GM12878 (cell line): ENCODE results near the gene SPTAN1. TPM values are rescaled to one million over a fixed set of nuclear protein-coding genes. Genes with fewer than 3 reads are reported as not detected.
"Not testable (repeated sequence)": the region's sequence is repeated elsewhere in the genome, so short reads cannot be mapped to it uniquely, and the experiment has no call there.

Experiments used
- ATAC-seq: fragments of 200-7000 bp; cut with Tn5 transposase; 3 replicates; pipeline ENCODE4 v1.9.1; 2020; ENCODE audit warnings: mild to moderate bottlenecking, moderate library complexity
- BruUV-seq: library from RNA; stranded (reverse); fragments of 400-500 nt; replicated peaks from 2 replicates; lab custom pipeline; 2021; lab: Mats Ljungman, UMichigan
- CTCF ChIA-PET: fragments of 300-600 bp; sonication (Branson Sonifier 250); formaldehyde crosslinking; extraction: SDS; loops from one replicate; lab custom pipeline; 2021; ENCODE audit warnings: inconsistent platforms; lab: Yijun Ruan, JAX
- POLR2A ChIA-PET: fragments of 350-600 bp; formaldehyde crosslinking; extraction: SDS; loops from one replicate; lab custom pipeline; 2021; ENCODE audit warnings: inconsistent platforms; lab: Charles Lee
- RAD21 ChIA-PET: fragments of 300-600 bp; sonication (Branson Sonifier 250); formaldehyde crosslinking; loops from one replicate; lab custom pipeline; 2023; ENCODE audit warnings: antibody characterized with exemption; ENCODE audit not compliant: unreplicated experiment; lab: Charles Lee
- SMC1A ChIA-PET: fragments of 300-600 bp; sonication (Branson Sonifier 250); formaldehyde crosslinking; loops from one replicate; lab custom pipeline; 2023; ENCODE audit not compliant: unreplicated experiment, uncharacterized antibody; lab: Charles Lee
- DNase-seq: peaks from one replicate; pipeline ENCODE4 v3.0.0-alpha.2; 2011; ENCODE audit warnings: low read depth, low spot score
- FAIRE-seq: peaks from 3 replicates; lab custom pipeline; 2011; peaks lifted over from hg19 to GRCh38; lab: Jason Lieb, UNC
- H2AFZ ChIP-seq: 2 replicates; pipeline ENCODE4 v1.6.0; 2011; ENCODE audit warnings: low read depth, low read length, control low read depth; ENCODE audit not compliant: control insufficient read depth
- H3K27ac ChIP-seq: 2 replicates; pipeline ENCODE4 v1.5.1; 2011; ENCODE audit warnings: control low read depth; ENCODE audit not compliant: control insufficient read depth, insufficient read depth
- H3K27me3 ChIP-seq, 2 experiments: replicated peaks in 1 of 2; 2 replicates each; pipeline versions ENCODE4 v1.6.0 to v1.6.1; 2011; ENCODE audit warnings: low read length in 1 of 2; ENCODE audit not compliant: control insufficient read depth in 2 of 2, insufficient read depth in 2 of 2
- H3K36me3 ChIP-seq, 2 experiments: 2 replicates each; pipeline ENCODE4 v1.5.1; 2011; ENCODE audit warnings: low read length in 1 of 2; ENCODE audit not compliant: control insufficient read depth in 2 of 2, insufficient read depth in 2 of 2
- H3K4me1 ChIP-seq: 2 replicates; pipeline ENCODE4 v1.6.1; 2011; ENCODE audit warnings: mild to moderate bottlenecking, low read length, moderate library complexity, mixed read lengths; ENCODE audit not compliant: control insufficient read depth, insufficient read depth
- H3K4me2 ChIP-seq: 2 replicates; pipeline ENCODE4 v1.6.0; 2011; ENCODE audit warnings: control low read depth; ENCODE audit not compliant: control insufficient read depth, insufficient read depth
- H3K4me3 ChIP-seq: fragments of 200-600 bp; sonication (generic); 2 replicates; pipeline ENCODE4 v1.5.1; 2016
- H3K79me2 ChIP-seq: 2 replicates; pipeline ENCODE4 v1.6.0; 2011; ENCODE audit warnings: low read length; ENCODE audit not compliant: control insufficient read depth, insufficient read depth
- H3K9ac ChIP-seq: 2 replicates; pipeline ENCODE4 v1.8.0; 2011; ENCODE audit warnings: low read length, control low read depth, mixed read lengths; ENCODE audit not compliant: control insufficient read depth, insufficient read depth
- H3K9me3 ChIP-seq: replicated peaks from 3 replicates; pipeline ENCODE4 v1.5.1; 2011; ENCODE audit warnings: mild to moderate bottlenecking, low read length; ENCODE audit not compliant: control insufficient read depth, insufficient read depth
- H4K20me1 ChIP-seq: 2 replicates; pipeline ENCODE4 v1.6.0; 2011; ENCODE audit not compliant: control insufficient read depth, insufficient read depth
- BCL11A ChIP-seq: IDR thresholded peaks from 2 replicates; pipeline ENCODE4 v1.6.1; 2011; ENCODE audit warnings: low read depth, low read length
- BCL3 ChIP-seq: IDR thresholded peaks from 2 replicates; pipeline ENCODE4 v1.6.1; 2011; ENCODE audit warnings: borderline replicate concordance, low read depth, mild to moderate bottlenecking, moderate library complexity, low read length; ENCODE audit not compliant: insufficient read depth, poor library complexity, severe bottlenecking
- CHD2 ChIP-seq: IDR thresholded peaks from 2 replicates; pipeline ENCODE4 v1.6.1; 2011; ENCODE audit warnings: low read depth, low read length, improper control_type of control experiment, borderline replicate concordance
- IKZF1 ChIP-seq: fragments of 450-650 bp; conservative IDR thresholded peaks from 2 replicates; pipeline ENCODE4 v1.6.1; 2017; ENCODE audit warnings: antibody characterized with exemption, mild to moderate bottlenecking
- NBN ChIP-seq: fragments of 450-650 bp; IDR thresholded peaks from 2 replicates; pipeline ENCODE4 v1.6.1; 2016
- PRDM15 ChIP-seq: fragments of 450-650 bp; formaldehyde crosslinking; IDR thresholded peaks from 2 replicates; pipeline ENCODE4 v1.4.0; 2020; ENCODE audit warnings: mild to moderate bottlenecking, moderate library complexity
- SIN3A ChIP-seq: IDR thresholded peaks from 2 replicates; pipeline ENCODE4 v1.6.1; 2012; ENCODE audit warnings: low read depth, low read length, improper control_type of control experiment
- YY1 ChIP-seq: IDR thresholded peaks from 2 replicates; pipeline ENCODE4 v1.6.1; 2011; ENCODE audit warnings: low read depth, mild to moderate bottlenecking, low read length
- ZBTB4 ChIP-seq: fragments of 450-650 bp; formaldehyde crosslinking; IDR thresholded peaks from 2 replicates; pipeline ENCODE4 v1.4.0; 2022; ENCODE audit warnings: mild to moderate bottlenecking, moderate library complexity
- WGBS: methylation state at CpG from one replicate; pipeline ENCODE4 v1.1.6; 2016; ENCODE audit warnings: low lambda C conversion rate; ENCODE audit not compliant: insufficient replicate concordance, insufficient coverage; ENCODE audit errors: missing lambda C conversion rate; 5-methylcytosine and 5-hydroxymethylcytosine counted together
- in situ Hi-C: fragments of 300-500 bp; cut with MboI; formaldehyde crosslinking; loops from 9 replicates; pipeline ENCODE4 v1.14.3; 2018; ENCODE audit warnings: mixed read lengths
- intact Hi-C: fragments of 100-400 bp; cut with micrococcal nuclease; formaldehyde crosslinking; loops from one replicate; pipeline ENCODE4 v1.14.2; 2022; ENCODE audit not compliant: unreplicated experiment
- polyA plus RNA-seq, 11 experiments: library from polyadenylated mRNA; depleted of rRNA in 4 of 11; unstranded in 6 of 11; stranded (reverse) in 5 of 11; fragments of >200 nt; fragmentation: Nextera tagmentation in 4 of 11; fragmentation: Illumina TruSeq in 1 of 11; extraction: Ambion mirVana in 4 of 11; extraction: Trizol in 1 of 11; gene quantifications; 1 replicate in 1 of 11; 2 replicates in 10 of 11; pipeline versions ENCODE4 v1.2.1 to v1.2.3, GENCODE V29; 2011 to 2016; ENCODE audit warnings: inconsistent platforms in 2 of 11, missing spikeins in 2 of 11, low read depth in 1 of 11
- total RNA-seq, 4 experiments: library from RNA; depleted of rRNA in 3 of 4; stranded (reverse); fragments of >200 nt in 3 of 4; fragmentation: Illumina TruSeq in 1 of 4; extraction: Trizol in 1 of 4; gene quantifications; 2 replicates each; pipeline versions ENCODE4 v1.2.1 to v1.2.3, GENCODE V29; 2013 to 2021

The SPTAN1 gene
- total and polyA plus RNA-seq, 10 of the 15 experiments (the other 5 are each of a cell fraction or from before 2014, with no cell fraction given) = 18.7 to 156 (median 73.6) TPM

GRCh38 chr9:128552153-128552743 is at the start of gene SPTAN1 (continued):
- TF ChIP-seq ZBTB4 (CRISPR knock-in tag) (0 out of 2 replicates have a peak, but pooled peaks have one; percentile 65), NBN (peak; percentile 87; the same call in 1 of the 2 replicates), CHD2 (peak; percentile 61; the same call in 1 of the 2 replicates), YY1 (peak; percentile 14; the same call in 1 of the 2 replicates), IKZF1 (peak; percentile 57; the same call in 1 of the 2 replicates), PRDM15 (CRISPR knock-in tag) (peak; percentile 72; the same call in 1 of the 2 replicates), BCL3 (peak; percentile 6), SIN3A (peak; percentile 41; the same call in 1 of the 2 replicates), BCL11A (no peak)

- H3K4me3 ChIP-seq, in situ Hi-C loops, intact Hi-C loops, H4K20me1 ChIP-seq, FAIRE-seq, H3K9me3 ChIP-seq, H2AFZ ChIP-seq, H3K4me2 ChIP-seq, ATAC-seq, H3K27me3 ChIP-seq, DNase-seq, POLR2A ChIA-PET, H3K27ac ChIP-seq, H3K4me1 ChIP-seq, H3K9ac ChIP-seq, CTCF ChIA-PET, BruUV-seq: not testable (repeated sequence)
- ChIA-PET SMC1A (interaction anchor here (1.2 kb wide), 1 partner anchor 132 kb away, joined by 3 read pairs; the partner anchor contains the start of gene URM1), RAD21 (interaction anchor here (0.6 kb wide), 1 partner anchor 270 kb away, joined by 4 read pairs; no protein-coding TSS in a partner anchor)
- Histone ChIP-seq H3K79me2 (peaks cover 22% of the 10 kb centered on the region), H3K36me3 (peaks cover 7 to 12% of the 10 kb centered on the region in 2 experiments; a peak in 3 of 4 replicates)
- 98% methylated on average over 14 of the region's 14 CpGs for WGBS
Measured at GRCh38 chr9:128503415-128503825, 49.0 kb upstream of the SPTAN1 start.
